Cardiac fibroblast (primary cell): ENCODE data around the gene APOL6.

Source experiments
- DNase-seq, 2 donors: peaks; one replicate each; pipeline versions ENCODE4 v3.0.0 to v3.0.0-alpha.2; 2010; ENCODE audit warnings: low read depth in 2 of 2
- H3K4me3 ChIP-seq, 2 donors: replicated peaks in 1 of 2; 1 replicate in 1 of 2; 2 replicates in 1 of 2; pipeline ENCODE4 v1.5.1; 2011; ENCODE audit warnings: low read depth in 2 of 2, low read length in 2 of 2, mild to moderate bottlenecking in 2 of 2, moderate library complexity in 1 of 2
- TF ChIP-seq, protein P1 (sequence below): IDR thresholded peaks from one replicate; pipeline ENCODE4 v1.5.1; 2011; ENCODE audit warnings: low read depth, mild to moderate bottlenecking, low read length, inconsistent platforms

The APOL6 gene

GRCh38 chr22:35609761-35610160 is 38.5 kb upstream of the APOL6 start:
- TF ChIP-seq, protein P1, sequence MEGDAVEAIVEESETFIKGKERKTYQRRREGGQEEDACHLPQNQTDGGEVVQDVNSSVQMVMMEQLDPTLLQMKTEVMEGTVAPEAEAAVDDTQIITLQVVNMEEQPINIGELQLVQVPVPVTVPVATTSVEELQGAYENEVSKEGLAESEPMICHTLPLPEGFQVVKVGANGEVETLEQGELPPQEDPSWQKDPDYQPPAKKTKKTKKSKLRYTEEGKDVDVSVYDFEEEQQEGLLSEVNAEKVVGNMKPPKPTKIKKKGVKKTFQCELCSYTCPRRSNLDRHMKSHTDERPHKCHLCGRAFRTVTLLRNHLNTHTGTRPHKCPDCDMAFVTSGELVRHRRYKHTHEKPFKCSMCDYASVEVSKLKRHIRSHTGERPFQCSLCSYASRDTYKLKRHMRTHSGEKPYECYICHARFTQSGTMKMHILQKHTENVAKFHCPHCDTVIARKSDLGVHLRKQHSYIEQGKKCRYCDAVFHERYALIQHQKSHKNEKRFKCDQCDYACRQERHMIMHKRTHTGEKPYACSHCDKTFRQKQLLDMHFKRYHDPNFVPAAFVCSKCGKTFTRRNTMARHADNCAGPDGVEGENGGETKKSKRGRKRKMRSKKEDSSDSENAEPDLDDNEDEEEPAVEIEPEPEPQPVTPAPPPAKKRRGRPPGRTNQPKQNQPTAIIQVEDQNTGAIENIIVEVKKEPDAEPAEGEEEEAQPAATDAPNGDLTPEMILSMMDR, result no peak
- H3K4me3 ChIP-seq, result no peak overlapping the region
- no peak for DNase-seq

- DNase-seq, result no peak
- no peak overlapping the region for H3K4me3 ChIP-seq
Measured at GRCh38 chr22:35610741-35611140, 37.5 kb upstream of the APOL6 start.

GRCh38 chr22:35611200-35611890 is 36.9 kb upstream of the APOL6 start:
- no peak overlapping the region for H3K4me3 ChIP-seq
- TF ChIP-seq, protein P1, result no peak
- DNase-seq, result no peak

More at GRCh38 chr22:35610741-35611140, 37.5 kb upstream of the APOL6 start:
- TF ChIP-seq, protein P1, result no peak

- TF ChIP-seq, protein P1, result no peak
- DNase-seq, result no peak
- no peak overlapping the region for H3K4me3 ChIP-seq
Measured at GRCh38 chr22:35611891-35612576, 36.2 kb upstream of the APOL6 start.

DNA sequence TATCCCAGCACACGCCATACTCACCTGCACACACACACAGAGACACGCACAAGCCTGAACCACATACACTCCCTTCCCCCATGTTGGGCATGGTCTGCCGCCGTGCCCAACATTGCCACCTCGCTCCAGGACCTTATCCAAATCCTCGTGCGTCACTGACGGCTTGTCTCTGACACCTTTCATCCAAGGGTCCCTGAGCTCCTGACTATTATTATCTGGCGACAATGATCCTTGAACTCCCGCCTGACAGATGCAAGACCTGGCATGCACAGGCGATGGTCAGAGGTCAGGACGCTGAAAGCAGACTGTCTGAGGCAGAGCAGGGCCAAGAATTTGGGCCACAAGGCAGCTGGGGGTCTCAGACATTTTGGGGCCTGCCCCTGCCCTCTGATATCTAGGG is 35.3 kb upstream of the APOL6 start:
- TF ChIP-seq, protein P1, result no peak
- DNase-seq, result no peak
- H3K4me3 ChIP-seq, result no peak overlapping the region

DNA sequence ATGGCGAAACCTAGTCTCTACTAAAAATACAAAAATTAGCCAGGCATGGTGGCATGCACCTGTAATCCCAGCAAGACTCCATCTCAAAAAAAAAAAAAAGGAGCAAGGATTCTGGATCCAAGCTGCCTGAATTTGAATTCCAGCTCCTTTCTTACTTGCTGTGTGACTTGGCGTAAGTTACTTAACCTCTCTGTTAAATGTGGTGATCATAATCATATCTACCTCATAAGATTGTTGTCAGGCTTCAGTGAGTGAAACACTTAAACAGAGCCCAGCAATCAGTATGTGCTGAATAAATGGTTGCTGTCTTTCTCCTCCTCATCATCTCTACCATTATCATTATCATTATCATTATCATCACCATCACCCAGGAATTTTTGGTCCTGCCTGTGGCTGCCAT is 33.8 kb upstream of the APOL6 start:
- no peak overlapping the region for H3K4me3 ChIP-seq
- no peak for DNase-seq
- TF ChIP-seq, protein P1, result no peak
